Sciatic nerve (tissue), 2 donors: ENCODE data around the gene FBXW2. TPM values are rescaled to one million over a fixed set of nuclear protein-coding genes. Genes with fewer than 3 reads are reported as not detected.

ENCODE experiments used
- ATAC-seq: fragments of 200-7000 bp; cut with Tn5 transposase; one replicate; pipeline ENCODE4 v1.9.1; 2020; ENCODE audit warnings: mild to moderate bottlenecking, moderate library complexity
- DNase-seq: peaks from one replicate; pipeline ENCODE4 v3.0.0-alpha.2; 2020; ENCODE audit warnings: low spot score
- intact Hi-C: fragments of 100-400 bp; cut with DNase I; formaldehyde crosslinking; loops from one replicate; pipeline ENCODE4 v1.14.2; 2022
- total RNA-seq: library from RNA; stranded (reverse); fragmentation: NEBNext Ultra II Directional; extraction: Animal tissue kit (Norgen Biotek cat#: 25700); gene quantifications from one replicate; pipeline ENCODE4 v1.2.1, GENCODE V29; 2021
- donor health status: DM: no; HTN: no; CAD: no.
- donor health status: DM: no; HTN: no; CAD: no.

Gene FBXW2
- total RNA-seq, 1 donor from 2014 or later, result 65.5 TPM

DNA sequence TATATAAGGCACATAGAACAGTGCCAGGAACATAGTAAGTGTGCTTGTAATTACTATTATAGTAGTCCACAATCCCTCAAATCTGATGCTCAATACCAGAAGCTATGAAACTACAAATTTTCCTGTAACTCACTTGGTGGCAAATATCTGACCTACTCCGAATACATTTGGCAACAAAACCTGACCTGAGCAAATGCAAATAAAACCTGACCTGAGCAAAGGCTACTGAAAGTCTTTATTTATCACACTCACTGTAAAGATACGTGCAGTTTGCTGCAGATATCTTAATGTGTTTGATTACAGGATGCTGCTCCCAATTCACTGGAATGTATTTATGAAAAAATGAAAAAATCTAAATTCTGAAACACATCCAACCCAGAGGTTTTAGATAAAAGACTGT is 86.0 kb downstream of the FBXW2 start:
- intact Hi-C loops, result no loop called here

More for the DNA sequence above, 86.0 kb downstream of the FBXW2 start:
- DNase-seq, result no peak
- no peak for ATAC-seq

Other genes with a start within 250 kb of the FBXW2 start
- 80.6 TPM for gene CDK5RAP2, start 213.2 kb downstream of the FBXW2 start, total RNA-seq
- 132 TPM for gene MEGF9, start 78.9 kb downstream of the FBXW2 start, total RNA-seq
- 39.0 TPM for gene PSMD5, start 49.5 kb upstream of the FBXW2 start, total RNA-seq
- 29.3 TPM for gene PHF19, start 83.8 kb upstream of the FBXW2 start, total RNA-seq
- gene TRAF1, start 133.4 kb upstream of the FBXW2 start, total RNA-seq, result 8.0 TPM